HepG2 (cell line): Measurements from ENCODE around the gene ASB16. TPM values are rescaled to one million over a fixed set of nuclear protein-coding genes. Genes with fewer than 3 reads are reported as not detected.
A peak's percentile ranks its signal among the peaks of the same experiment; 100 is the strongest.

Source experiments
- AKAP8 ChIP-seq: sonication (generic); formaldehyde crosslinking; IDR thresholded peaks from 2 replicates; pipeline ENCODE4 v1.5.1; 2020; ENCODE audit warnings: mild to moderate bottlenecking, missing genetic modification reagents
- ARNT2 ChIP-seq: sonication (generic); formaldehyde crosslinking; IDR thresholded peaks from 2 replicates; pipeline ENCODE4 v1.8.0; 2022; ENCODE audit warnings: mild to moderate bottlenecking, low read depth, missing genetic modification reagents, moderate library complexity
- CBX1 ChIP-seq: IDR thresholded peaks from one replicate; pipeline ENCODE4 v1.6.1; 2016; ENCODE audit warnings: antibody characterized with exemption, low read depth
- CEBPZ ChIP-seq: IDR thresholded peaks from 2 replicates; pipeline ENCODE4 v1.6.1; 2012; ENCODE audit warnings: low read length, improper control_type of control experiment
- DNMT3B ChIP-seq: conservative IDR thresholded peaks from 2 replicates; pipeline ENCODE4 v1.6.1; 2016; ENCODE audit warnings: missing biosample characterization, control low read depth
- GTF2F1 ChIP-seq: fragments of 150-350 bp; IDR thresholded peaks from 2 replicates; pipeline ENCODE4 v1.6.1; 2014; ENCODE audit warnings: low read length
- HINFP ChIP-seq: sonication (generic); formaldehyde crosslinking; IDR thresholded peaks from 2 replicates; pipeline ENCODE4 v1.4.0; 2020; ENCODE audit warnings: low read depth, mild to moderate bottlenecking, missing genetic modification reagents
- HMG20B ChIP-seq: conservative IDR thresholded peaks from 2 replicates; pipeline ENCODE4 v1.6.1; 2016; ENCODE audit warnings: missing genetic modification reagents, missing compliant biosample characterization
- KDM3A ChIP-seq: IDR thresholded peaks from 2 replicates; pipeline ENCODE4 v1.6.1; 2018; ENCODE audit warnings: low read depth, missing compliant biosample characterization
- KLF16 ChIP-seq, 2 experiments: sonication (generic) in 1 of 2; formaldehyde crosslinking in 1 of 2; IDR thresholded peaks; 2 replicates each; pipeline versions ENCODE4 v1.6.1 to v1.8.0; 2016 to 2023; ENCODE audit warnings: missing genetic modification reagents in 2 of 2, missing compliant biosample characterization in 1 of 2
- MED1 ChIP-seq: sonication (generic); formaldehyde crosslinking; IDR thresholded peaks from 2 replicates; pipeline ENCODE4 v1.4.0; 2020; ENCODE audit warnings: missing genetic modification reagents
- MXD3 ChIP-seq: IDR thresholded peaks from 2 replicates; pipeline ENCODE4 v1.6.1; 2016; ENCODE audit warnings: mild to moderate bottlenecking, missing biosample characterization, missing genetic modification reagents
- NFRKB ChIP-seq: fragments of 450-650 bp; IDR thresholded peaks from 2 replicates; pipeline ENCODE4 v1.6.1; 2017
- POGZ ChIP-seq: sonication (generic); formaldehyde crosslinking; IDR thresholded peaks from 2 replicates; pipeline ENCODE4 v1.4.0; 2020; ENCODE audit warnings: mild to moderate bottlenecking, missing genetic modification reagents
- SETDB1 ChIP-seq: sonication (generic); formaldehyde crosslinking; IDR thresholded peaks from 2 replicates; pipeline ENCODE4 v1.5.1; 2020; ENCODE audit warnings: missing genetic modification reagents, mild to moderate bottlenecking, borderline replicate concordance
- TRIM24 ChIP-seq: sonication (generic); formaldehyde crosslinking; IDR thresholded peaks from 2 replicates; pipeline ENCODE4 v1.8.0; 2022; ENCODE audit warnings: mild to moderate bottlenecking, missing genetic modification reagents
- ZNF264 ChIP-seq: sonication (generic); formaldehyde crosslinking; IDR thresholded peaks from 2 replicates; pipeline ENCODE4 v1.4.0; 2020; ENCODE audit warnings: missing genetic modification reagents
- ZNF30 ChIP-seq: sonication (generic); formaldehyde crosslinking; IDR thresholded peaks from 2 replicates; pipeline ENCODE4 v1.5.0; 2020; ENCODE audit warnings: mild to moderate bottlenecking, missing genetic modification reagents
- ZNF564 ChIP-seq: sonication (generic); formaldehyde crosslinking; IDR thresholded peaks from 2 replicates; pipeline ENCODE4 v1.8.1; 2023; ENCODE audit warnings: mild to moderate bottlenecking, missing genetic modification reagents
- ZNF598 ChIP-seq: sonication (generic); formaldehyde crosslinking; IDR thresholded peaks from 2 replicates; pipeline ENCODE4 v1.5.1; 2020; ENCODE audit warnings: mild to moderate bottlenecking, missing genetic modification reagents, borderline replicate concordance
- ZNF678 ChIP-seq: sonication (generic); formaldehyde crosslinking; IDR thresholded peaks from 2 replicates; pipeline ENCODE4 v1.4.0; 2020; ENCODE audit warnings: mild to moderate bottlenecking, missing genetic modification reagents
- ZNF7 ChIP-seq: IDR thresholded peaks from 2 replicates; pipeline ENCODE4 v1.6.1; 2016; ENCODE audit warnings: missing biosample characterization, missing genetic modification reagents
- ZNF776 ChIP-seq: sonication (generic); formaldehyde crosslinking; IDR thresholded peaks from 2 replicates; pipeline ENCODE4 v1.4.0; 2020; ENCODE audit warnings: mild to moderate bottlenecking, missing genetic modification reagents
- polyA plus RNA-seq, 8 experiments: library from polyadenylated mRNA; depleted of rRNA in 3 of 8; stranded (reverse) in 7 of 8; unstranded in 1 of 8; fragments of >200 nt; fragmentation: Illumina TruSeq in 4 of 8; extraction: Trizol in 4 of 8; gene quantifications; 2 replicates each; pipeline versions ENCODE4 v1.2.1 to v1.2.3, GENCODE V29; 2011 to 2016; ENCODE audit warnings: low read depth in 4 of 8, missing spikeins in 1 of 8, mixed read lengths in 1 of 8; ENCODE audit not compliant: insufficient read depth in 1 of 8
- total RNA-seq, 5 experiments: library from RNA; depleted of rRNA; stranded (reverse); fragments of >200 nt; fragmentation: Illumina TruSeq; extraction: Trizol; gene quantifications; 2 replicates each; pipeline ENCODE4 v1.2.3, GENCODE V29; 2016; ENCODE audit warnings: low read depth in 1 of 5
- TF ChIP-seq, protein P1 (sequence below): sonication (generic); formaldehyde crosslinking; IDR thresholded peaks from 2 replicates; pipeline ENCODE4 v1.9.0; 2021; ENCODE audit warnings: missing genetic modification reagents, borderline replicate concordance

ASB16 gene
- total and polyA plus RNA-seq, 2 of the 13 experiments (the other 11 are each of a cell fraction or from before 2014, with no cell fraction given): 0.07 TPM; not detected in 1

- no peak for TF ChIP-seq CEBPZ
- TF ChIP-seq KDM3A: 0 out of 2 replicates have a peak, but pooled peaks have one; percentile 25
- no peak for TF ChIP-seq HINFP
- TF ChIP-seq CBX1: no peak
- no peak; the same call in 1 of the 2 replicates for TF ChIP-seq ZNF776
- no peak for TF ChIP-seq ZNF7 (CRISPR knock-in tag)
- TF ChIP-seq KLF16 (CRISPR knock-in tag; IDR thresholded peaks at IDR 0.05): no peak
- no peak for TF ChIP-seq HMG20B (CRISPR knock-in tag)
- no peak for TF ChIP-seq SETDB1
- TF ChIP-seq ZNF564 (CRISPR knock-in tag): no peak
- TF ChIP-seq ZNF678 (CRISPR knock-in tag): peak; percentile 76; the same call in 1 of the 2 replicates
- TF ChIP-seq MXD3 (CRISPR knock-in tag): peak; percentile 60
- peak; percentile 52; the same call in 1 of the 2 replicates for TF ChIP-seq ZNF264 (CRISPR knock-in tag)
- no peak for TF ChIP-seq GTF2F1
- no peak for TF ChIP-seq DNMT3B
- peak; percentile 95 for TF ChIP-seq AKAP8 (CRISPR knock-in tag)
- TF ChIP-seq, protein P1, sequence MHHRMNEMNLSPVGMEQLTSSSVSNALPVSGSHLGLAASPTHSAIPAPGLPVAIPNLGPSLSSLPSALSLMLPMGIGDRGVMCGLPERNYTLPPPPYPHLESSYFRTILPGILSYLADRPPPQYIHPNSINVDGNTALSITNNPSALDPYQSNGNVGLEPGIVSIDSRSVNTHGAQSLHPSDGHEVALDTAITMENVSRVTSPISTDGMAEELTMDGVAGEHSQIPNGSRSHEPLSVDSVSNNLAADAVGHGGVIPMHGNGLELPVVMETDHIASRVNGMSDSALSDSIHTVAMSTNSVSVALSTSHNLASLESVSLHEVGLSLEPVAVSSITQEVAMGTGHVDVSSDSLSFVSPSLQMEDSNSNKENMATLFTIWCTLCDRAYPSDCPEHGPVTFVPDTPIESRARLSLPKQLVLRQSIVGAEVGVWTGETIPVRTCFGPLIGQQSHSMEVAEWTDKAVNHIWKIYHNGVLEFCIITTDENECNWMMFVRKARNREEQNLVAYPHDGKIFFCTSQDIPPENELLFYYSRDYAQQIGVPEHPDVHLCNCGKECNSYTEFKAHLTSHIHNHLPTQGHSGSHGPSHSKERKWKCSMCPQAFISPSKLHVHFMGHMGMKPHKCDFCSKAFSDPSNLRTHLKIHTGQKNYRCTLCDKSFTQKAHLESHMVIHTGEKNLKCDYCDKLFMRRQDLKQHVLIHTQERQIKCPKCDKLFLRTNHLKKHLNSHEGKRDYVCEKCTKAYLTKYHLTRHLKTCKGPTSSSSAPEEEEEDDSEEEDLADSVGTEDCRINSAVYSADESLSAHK (CRISPR knock-in tag): 0 out of 2 replicates have a peak, but pooled peaks have one; percentile 60
- TF ChIP-seq POGZ (CRISPR knock-in tag): no peak
- TF ChIP-seq ZNF598: no peak
- TF ChIP-seq ZNF30: no peak
- TF ChIP-seq MED1: peak; percentile 21; the same call in 1 of the 2 replicates
- no peak for TF ChIP-seq TRIM24 (CRISPR knock-in tag)
- no peak for TF ChIP-seq NFRKB
- TF ChIP-seq ARNT2: 0 out of 2 replicates have a peak, but pooled peaks have one; percentile 5
Measured at GRCh38 chr17:44220213-44221083, 49.9 kb downstream of the ASB16 start (continued).
